RKO (cell line): ENCODE results near the gene TCN2.
A peak's percentile ranks its signal among the peaks of the same experiment; 100 is the strongest.
"Not testable (repeated sequence)": the region's sequence is repeated elsewhere in the genome, so short reads cannot be mapped to it uniquely, and the experiment has no call there.

Experiments
- DNase-seq: peaks from one replicate; pipeline ENCODE4 v3.0.0-alpha.2; 2016; ENCODE audit warnings: low spot score

Gene TCN2

GRCh38 chr22:30647536-30647935 lies 40.6 kb downstream of the TCN2 start:
- DNase-seq = no peak

- DNase-seq = no peak
Measured at GRCh38 chr22:30648825-30649224, 41.9 kb downstream of the TCN2 start.

GRCh38 chr22:30649430-30650007 lies 42.5 kb downstream of the TCN2 start:
- DNase-seq = peak; percentile 87

GRCh38 chr22:30650508-30651116 lies 43.6 kb downstream of the TCN2 start:
- DNase-seq = no peak

GRCh38 chr22:30652852-30653251 lies 45.9 kb downstream of the TCN2 start:
- no peak for DNase-seq

- DNase-seq = no peak
Measured at GRCh38 chr22:30654361-30654760, 47.4 kb downstream of the TCN2 start.

GRCh38 chr22:30655532-30655931 lies 48.6 kb downstream of the TCN2 start:
- no peak for DNase-seq

- no peak for DNase-seq
Measured at GRCh38 chr22:30662040-30662439, 55.1 kb downstream of the TCN2 start.

GRCh38 chr22:30664798-30665197 lies 57.8 kb downstream of the TCN2 start:
- DNase-seq = no peak

- DNase-seq = no peak
Measured at GRCh38 chr22:30665266-30665665, 58.3 kb downstream of the TCN2 start.

GRCh38 chr22:30665786-30666185 lies 58.8 kb downstream of the TCN2 start:
- no peak for DNase-seq

- DNase-seq = peak; percentile 22
Measured at GRCh38 chr22:30667107-30667493, 60.1 kb downstream of the TCN2 start.

- peak; percentile 93 for DNase-seq
Measured at GRCh38 chr22:30667494-30668385, 60.8 kb downstream of the TCN2 start, which contains the start of gene DUSP18. Gene DUSP18, minus strand, starts transcription at chr22:30667875. Its CDS starts 3,872 bp downstream, at chr22:30664003.

- DNase-seq = no peak
Measured at GRCh38 chr22:30668386-30668710, 61.4 kb downstream of the TCN2 start.

GRCh38 chr22:30671071-30671470 lies 64.1 kb downstream of the TCN2 start:
- DNase-seq = no peak

GRCh38 chr22:30673136-30673535 lies 66.2 kb downstream of the TCN2 start:
- no peak for DNase-seq

GRCh38 chr22:30674482-30674881 lies 67.5 kb downstream of the TCN2 start:
- no peak for DNase-seq

GRCh38 chr22:30675436-30675835 lies 68.5 kb downstream of the TCN2 start:
- no peak for DNase-seq

- DNase-seq = not testable (repeated sequence)
Measured at GRCh38 chr22:30676565-30676964, 69.6 kb downstream of the TCN2 start.
